Brain pericyte (primary cell): Measurements from ENCODE around the gene CACNA1H.

ENCODE experiments used
- DNase-seq: peaks from one replicate; pipeline ENCODE4 v3.0.0-alpha.2; 2012; ENCODE audit warnings: low read depth, low spot score

CACNA1H gene

DNA sequence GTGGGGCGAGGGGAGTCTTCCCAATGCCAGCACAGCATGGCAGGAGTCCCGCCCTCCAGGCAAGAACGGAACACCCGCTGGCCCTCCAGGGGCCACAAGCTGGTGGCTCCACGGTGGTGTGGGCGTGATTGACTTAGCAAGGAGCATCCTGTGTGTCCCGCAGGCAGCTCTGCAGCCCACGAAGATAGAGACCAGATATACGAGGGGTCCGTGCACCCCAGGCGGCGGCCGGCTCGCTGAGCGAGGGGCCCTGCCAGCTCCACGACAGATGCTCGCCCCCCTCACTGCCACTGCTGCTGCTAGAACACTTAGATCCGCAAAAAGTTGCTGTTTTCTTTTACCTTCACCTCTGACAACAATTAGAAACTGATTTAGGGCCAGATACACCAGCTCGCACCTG lies 10.0 kb upstream of the CACNA1H start:
- DNase-seq = no peak

- DNase-seq = no peak
Measured at GRCh38 chr16:1143761-1144450, 9.0 kb upstream of the CACNA1H start.

GRCh38 chr16:1144476-1145382 lies 8.2 kb upstream of the CACNA1H start:
- no peak for DNase-seq

- no peak for DNase-seq
Measured at GRCh38 chr16:1145383-1146100, 7.4 kb upstream of the CACNA1H start.

- DNase-seq = no peak
Measured at GRCh38 chr16:1146409-1146808, 6.5 kb upstream of the CACNA1H start.

GRCh38 chr16:1147027-1147426 lies 5.9 kb upstream of the CACNA1H start:
- no peak for DNase-seq

- DNase-seq = no peak
Measured at GRCh38 chr16:1149101-1149636, 3.7 kb upstream of the CACNA1H start.

- no peak for DNase-seq
Measured at GRCh38 chr16:1150511-1150982, 2.4 kb upstream of the CACNA1H start.

GRCh38 chr16:1151424-1152122 lies 1.3 kb upstream of the CACNA1H start:
- no peak for DNase-seq

DNA sequence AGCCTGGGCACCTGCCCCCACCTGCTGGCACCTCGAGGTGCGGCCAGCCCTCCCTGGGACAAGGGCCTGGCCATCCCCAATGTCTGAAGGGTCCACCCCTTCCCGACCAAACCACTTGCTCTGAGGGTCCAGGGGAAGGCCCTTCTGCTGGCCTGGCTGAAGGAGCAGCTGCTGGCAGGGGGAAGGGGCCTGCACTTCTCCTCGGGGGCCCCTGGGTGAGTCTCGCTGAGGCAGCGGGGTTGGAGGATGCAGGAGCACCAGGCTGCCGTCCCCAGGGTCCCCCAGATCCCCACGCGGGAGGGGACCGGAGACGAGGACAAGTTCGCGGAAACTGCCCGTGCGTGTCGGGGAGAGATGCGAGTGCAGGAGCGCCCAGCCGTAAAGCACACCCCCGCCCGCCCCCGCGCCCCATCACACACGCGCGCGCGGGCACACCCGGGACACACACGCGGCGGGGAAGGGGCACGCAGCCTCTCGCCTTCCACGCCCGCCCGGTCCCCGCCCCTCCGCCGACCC lies 725 bp upstream of the CACNA1H start:
- DNase-seq = no peak

DNA sequence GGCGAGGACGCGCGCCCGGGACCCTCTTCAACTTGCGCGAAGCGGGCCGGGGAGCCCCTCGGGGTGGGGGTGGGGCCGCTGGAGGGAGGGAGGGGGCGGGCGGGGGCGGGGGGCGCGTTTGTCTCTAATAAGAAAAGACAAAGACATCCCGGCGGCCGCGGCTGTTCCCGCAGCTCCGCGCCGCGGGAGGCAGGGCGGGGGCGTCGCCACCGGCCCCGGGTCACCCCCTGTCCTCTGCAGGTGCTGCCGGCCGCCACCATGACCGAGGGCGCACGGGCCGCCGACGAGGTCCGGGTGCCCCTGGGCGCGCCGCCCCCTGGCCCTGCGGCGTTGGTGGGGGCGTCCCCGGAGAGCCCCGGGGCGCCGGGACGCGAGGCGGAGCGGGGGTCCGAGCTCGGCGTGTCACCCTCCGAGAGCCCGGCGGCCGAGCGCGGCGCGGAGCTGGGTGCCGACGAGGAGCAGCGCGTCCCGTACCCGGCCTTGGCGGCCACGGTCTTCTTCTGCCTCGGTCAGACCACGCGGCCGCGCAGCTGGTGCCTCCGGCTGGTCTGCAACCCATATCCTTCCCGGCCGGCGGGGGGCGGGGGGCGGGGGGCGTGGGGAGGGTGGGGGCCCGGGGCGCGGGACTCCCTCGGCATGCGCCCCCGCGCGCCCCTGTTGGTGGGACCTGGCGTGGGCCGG lies 714 bp downstream of the CACNA1H start:
- no peak for DNase-seq

GRCh38 chr16:1154291-1154886 lies 1.5 kb downstream of the CACNA1H start:
- no peak for DNase-seq

- no peak for DNase-seq
Measured at GRCh38 chr16:1154887-1155331, 2.0 kb downstream of the CACNA1H start.

DNA sequence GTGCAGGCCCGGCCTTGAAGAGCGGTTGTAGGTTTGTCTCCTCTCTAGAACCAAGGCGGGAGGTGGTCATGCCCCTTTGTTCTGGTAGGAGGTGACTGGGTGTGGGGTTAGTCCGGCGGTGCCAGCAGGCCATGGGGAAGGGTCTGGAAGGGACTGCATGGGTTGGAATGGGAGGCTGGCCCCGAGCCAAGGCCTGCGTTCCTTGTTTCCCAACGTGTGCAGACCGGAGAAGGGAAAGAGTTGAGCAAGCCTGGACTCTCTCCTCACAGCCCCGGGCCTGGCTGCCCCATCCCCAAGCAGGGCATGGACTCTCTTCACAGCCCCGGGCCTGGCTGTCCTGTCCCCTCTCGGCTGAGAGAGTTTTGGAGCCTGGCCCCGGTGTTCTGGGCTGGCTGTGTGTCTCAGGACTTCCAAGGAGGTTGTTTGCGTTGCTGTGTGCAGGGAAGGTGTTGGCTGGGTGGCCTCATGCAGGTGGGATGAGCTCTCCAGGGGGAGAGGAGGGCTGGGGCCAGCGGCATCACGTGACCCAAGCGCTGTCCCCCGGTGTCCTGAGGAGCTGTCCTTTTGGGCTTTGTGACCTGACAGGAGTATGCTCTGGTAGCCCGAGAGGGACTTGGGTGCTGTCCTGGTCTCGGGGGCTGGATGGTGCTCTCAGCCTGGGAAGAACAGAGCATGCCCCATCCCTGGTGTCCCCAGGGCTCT lies 2.6 kb downstream of the CACNA1H start:
- no peak for DNase-seq

GRCh38 chr16:1156055-1156982 lies 3.4 kb downstream of the CACNA1H start:
- DNase-seq = no peak

DNA sequence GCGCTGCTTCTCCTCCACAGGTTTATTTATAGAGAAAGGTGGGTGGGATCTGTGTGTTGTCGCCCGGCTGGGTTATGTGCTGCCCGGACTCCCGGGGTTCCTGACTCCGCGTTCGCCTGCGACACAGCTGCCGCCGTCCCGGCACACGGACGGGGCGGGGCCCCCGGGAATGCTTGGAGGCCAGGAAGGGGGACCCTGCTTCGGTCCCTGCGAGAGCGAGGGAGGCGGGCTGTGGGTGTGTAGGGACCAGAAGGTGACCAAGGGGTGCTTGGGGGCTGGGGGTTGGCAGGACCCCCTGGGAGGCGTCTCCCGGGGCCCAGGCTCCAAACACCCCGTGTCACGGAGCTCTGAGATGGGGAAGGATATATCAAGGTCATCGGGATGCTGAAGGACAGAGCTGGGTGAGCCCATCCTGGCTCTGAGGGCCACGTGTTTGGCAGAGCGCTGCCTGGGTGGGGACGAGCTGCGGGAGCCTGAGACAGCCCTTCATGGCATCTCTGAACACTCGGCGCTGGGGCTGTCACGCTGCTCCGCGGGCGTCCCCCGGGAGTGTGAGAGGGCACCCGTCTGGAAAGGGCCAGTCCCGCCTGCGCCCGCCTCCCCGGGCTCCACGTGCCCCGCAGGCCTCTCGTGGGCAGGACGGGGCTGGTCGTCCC lies 4.2 kb downstream of the CACNA1H start:
- DNase-seq = no peak

DNA sequence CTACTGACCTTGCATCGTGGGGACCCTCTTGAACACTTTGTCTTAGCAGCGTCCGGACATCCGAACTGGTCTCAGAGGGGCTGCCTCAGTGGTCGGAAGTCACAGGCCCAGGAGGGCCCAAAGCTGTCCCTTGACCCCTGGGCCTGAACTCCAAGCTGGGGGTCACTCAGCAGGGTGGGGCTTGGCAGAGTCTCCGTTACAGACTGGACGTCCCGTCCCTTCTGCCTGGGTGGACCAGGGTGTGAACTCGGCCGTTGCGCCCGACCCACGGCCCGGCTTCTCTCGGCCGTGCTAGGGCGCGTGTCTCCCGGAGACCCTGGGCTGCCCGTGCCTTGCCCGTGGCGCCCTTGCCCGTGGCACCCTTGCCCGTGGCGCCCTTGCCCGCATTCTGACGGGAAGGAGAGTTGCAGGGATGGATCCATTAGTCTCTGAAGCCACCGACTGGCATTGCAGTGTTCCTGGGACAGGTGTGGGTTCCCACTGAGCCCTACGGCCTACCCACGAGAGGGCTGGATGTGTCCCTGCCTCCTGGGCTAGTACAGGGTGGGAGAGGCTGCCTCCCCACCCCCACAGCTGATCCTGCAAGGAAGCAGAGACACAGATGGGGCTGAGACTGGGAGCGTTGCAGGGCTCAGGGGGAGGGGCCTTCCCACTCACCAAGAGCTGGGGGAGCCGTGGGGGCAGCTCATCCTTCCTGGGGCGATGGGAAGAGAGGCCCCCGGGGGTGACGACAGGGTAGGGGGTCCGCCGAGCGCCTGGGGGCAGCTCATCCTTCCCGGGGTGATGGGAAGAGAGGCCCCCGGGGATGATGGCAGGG lies 4.9 kb downstream of the CACNA1H start:
- DNase-seq = no peak
